T47D (cell line): Measurements from ENCODE around the gene CATSPERZ.

Experiments used
- DNase-seq, 2 experiments: peaks; one replicate each; pipeline versions ENCODE4 v3.0.0 to v3.0.0-alpha.2; 2011 to 2012; ENCODE audit warnings: low read depth in 1 of 2, low spot score in 1 of 2
- JUND ChIP-seq: IDR thresholded peaks from 2 replicates; pipeline ENCODE4 v1.6.1; 2012; ENCODE audit warnings: low read depth
- in situ Hi-C: cut with HindIII; loops from 2 replicates; pipeline ENCODE4 v1.10.0; 2016; ENCODE audit warnings: low sequenced_read_pairs, low pct_unique_long_range_greater_than_20kb

Gene CATSPERZ

GRCh38 chr11:64341429-64341828 is 41.3 kb downstream of the CATSPERZ start:
- in situ Hi-C loops: no loop called here
- DNase-seq: no peak
- TF ChIP-seq JUND: no peak

- DNase-seq: peak; percentile 99 to 100
- TF ChIP-seq JUND: no peak
- in situ Hi-C loops: no loop called here
These were observed 42.0 kb downstream of the CATSPERZ start for GRCh38 chr11:64341851-64342791.

- in situ Hi-C loops: no loop called here
- TF ChIP-seq JUND: no peak
- DNase-seq: peak in 1 of 2 experiments; percentile 37
These were observed 42.9 kb downstream of the CATSPERZ start for GRCh38 chr11:64342869-64343745.

GRCh38 chr11:64343767-64344559 is 43.8 kb downstream of the CATSPERZ start:
- in situ Hi-C loops: no loop called here
- TF ChIP-seq JUND: no peak
- DNase-seq: peak in 1 of 2 experiments; percentile 46

- no peak for DNase-seq
- in situ Hi-C loops: no loop called here
- TF ChIP-seq JUND: no peak
These were observed 44.6 kb downstream of the CATSPERZ start for GRCh38 chr11:64344787-64345186.

GRCh38 chr11:64347193-64347867 is 47.2 kb downstream of the CATSPERZ start:
- in situ Hi-C loops: no loop called here
- no peak for DNase-seq
- TF ChIP-seq JUND: no peak

- DNase-seq: no peak
- TF ChIP-seq JUND: no peak
- in situ Hi-C loops: no loop called here
These were observed 48.3 kb downstream of the CATSPERZ start for GRCh38 chr11:64348383-64349024.

- no peak for TF ChIP-seq JUND
- DNase-seq: no peak
- in situ Hi-C loops: no loop called here
These were observed 48.8 kb downstream of the CATSPERZ start for GRCh38 chr11:64349025-64349387.

GRCh38 chr11:64349404-64349803 is 49.2 kb downstream of the CATSPERZ start:
- no peak for DNase-seq
- in situ Hi-C loops: no loop called here

GRCh38 chr11:64351136-64351631 is 51.0 kb downstream of the CATSPERZ start:
- DNase-seq: no peak
- in situ Hi-C loops: no loop called here
- TF ChIP-seq JUND: no peak

More at GRCh38 chr11:64349404-64349803, 49.2 kb downstream of the CATSPERZ start:
- no peak for TF ChIP-seq JUND
